MM.1S (cell line): ENCODE data around the gene GPA33.

Experiments
- EZH2 ChIP-seq: fragments of 300-600 bp; sonication (generic); optimal IDR thresholded peaks from 2 replicates; pipeline ENCODE3; 2017; ENCODE audit warnings: low read depth, mild to moderate bottlenecking, antibody characterized with exemption, low read length, mixed read lengths
- TF ChIP-seq, protein P1 (sequence below): fragments of 300-600 bp; sonication (generic); IDR thresholded peaks from 2 replicates; pipeline ENCODE4 v1.5.1; 2016; ENCODE audit warnings: antibody characterized with exemption, low read length, mixed read lengths

DNA sequence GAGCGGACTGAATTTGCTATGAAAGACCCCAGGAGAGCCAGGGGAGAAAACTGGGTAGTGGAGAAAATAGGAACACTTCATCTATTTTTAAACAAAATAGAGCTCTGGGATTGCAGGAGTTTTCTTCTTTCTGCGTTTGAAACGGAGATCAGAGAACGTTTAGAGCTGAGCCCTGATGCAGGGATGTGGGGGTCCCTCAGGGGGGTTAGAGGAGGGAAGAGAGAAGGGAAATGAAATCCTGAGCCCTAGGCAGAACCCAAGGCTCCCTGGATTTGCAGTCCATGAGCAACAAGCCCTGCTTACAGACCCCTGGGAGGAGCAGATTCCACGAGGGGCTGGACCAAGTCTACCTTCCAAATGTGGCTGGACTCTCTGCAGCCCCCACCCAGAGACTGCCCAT, 25.5 kb upstream of the GPA33 start:
- TF ChIP-seq, protein P1, sequence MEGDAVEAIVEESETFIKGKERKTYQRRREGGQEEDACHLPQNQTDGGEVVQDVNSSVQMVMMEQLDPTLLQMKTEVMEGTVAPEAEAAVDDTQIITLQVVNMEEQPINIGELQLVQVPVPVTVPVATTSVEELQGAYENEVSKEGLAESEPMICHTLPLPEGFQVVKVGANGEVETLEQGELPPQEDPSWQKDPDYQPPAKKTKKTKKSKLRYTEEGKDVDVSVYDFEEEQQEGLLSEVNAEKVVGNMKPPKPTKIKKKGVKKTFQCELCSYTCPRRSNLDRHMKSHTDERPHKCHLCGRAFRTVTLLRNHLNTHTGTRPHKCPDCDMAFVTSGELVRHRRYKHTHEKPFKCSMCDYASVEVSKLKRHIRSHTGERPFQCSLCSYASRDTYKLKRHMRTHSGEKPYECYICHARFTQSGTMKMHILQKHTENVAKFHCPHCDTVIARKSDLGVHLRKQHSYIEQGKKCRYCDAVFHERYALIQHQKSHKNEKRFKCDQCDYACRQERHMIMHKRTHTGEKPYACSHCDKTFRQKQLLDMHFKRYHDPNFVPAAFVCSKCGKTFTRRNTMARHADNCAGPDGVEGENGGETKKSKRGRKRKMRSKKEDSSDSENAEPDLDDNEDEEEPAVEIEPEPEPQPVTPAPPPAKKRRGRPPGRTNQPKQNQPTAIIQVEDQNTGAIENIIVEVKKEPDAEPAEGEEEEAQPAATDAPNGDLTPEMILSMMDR = no peak
- no peak for TF ChIP-seq EZH2
